ENCODE data around the gene SARDH. TPM values are rescaled to one million over a fixed set of nuclear protein-coding genes. Genes with fewer than 3 reads are reported as not detected.

SARDH gene
- polyA plus RNA-seq, 1 donor (not counting 4 experiments of a cell fraction or from before 2014, with no cell fraction given), result 0.03 TPM

DNA sequence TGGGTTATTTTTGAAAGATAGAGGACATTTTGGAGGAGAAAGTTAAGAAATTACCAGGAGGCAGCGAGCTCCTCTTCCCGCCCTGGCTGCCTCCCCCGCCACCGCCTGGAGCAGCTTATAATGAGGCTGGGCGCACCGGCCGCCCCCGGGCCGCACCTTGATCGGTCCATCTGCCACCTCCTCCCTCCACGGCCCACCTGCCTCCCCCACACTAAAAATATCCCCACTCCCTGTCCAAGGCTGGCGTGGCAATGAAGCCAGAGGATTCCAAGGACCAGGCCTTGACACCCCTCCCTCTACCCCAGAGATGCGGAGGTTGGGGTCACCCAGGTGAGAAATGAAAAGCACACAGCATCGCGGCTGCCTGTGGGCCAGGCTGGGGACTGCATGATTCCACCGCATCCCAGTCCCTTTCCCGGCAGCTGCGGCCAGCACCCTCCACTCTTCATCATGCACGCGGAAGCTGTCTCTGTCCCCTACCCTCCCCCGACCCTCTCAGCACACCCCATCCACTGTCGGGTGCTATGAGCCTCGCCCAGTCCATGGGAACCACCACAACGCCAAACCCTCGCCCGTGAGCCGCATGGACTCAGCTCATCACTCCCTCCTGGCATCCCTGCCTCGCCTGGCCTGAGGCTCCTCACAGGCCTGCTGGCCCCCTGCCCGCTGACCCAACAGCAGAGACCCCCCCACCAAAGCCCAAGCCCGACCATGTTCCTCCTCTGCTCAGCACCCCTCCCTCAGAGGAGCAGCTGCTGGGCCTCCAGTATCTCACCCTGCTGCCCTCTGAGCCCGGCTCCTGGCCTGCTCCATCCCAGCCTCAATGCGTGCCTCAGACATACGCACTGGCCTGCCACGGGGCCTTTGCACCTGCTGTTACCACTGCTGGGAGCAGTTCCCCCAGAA lies 50.0 kb downstream of the SARDH start:
- no peak overlapping the region for H3K4me3 ChIP-seq (ENCODE audit: control insufficient read depth in 2 of 3, extremely low read depth in 1 of 3, insufficient read depth in 2 of 3, low read depth in 1 of 3, low read length in 3 of 3)
- H3K4me1 ChIP-seq (ENCODE audit: control insufficient read depth, extremely low read depth, insufficient read depth, low read length), result no peaks in the 10 kb centered on the region
- no peaks in the 10 kb centered on the region for H4K20me1 ChIP-seq (ENCODE audit: control insufficient read depth, extremely low read depth, insufficient read depth, low read length)
- FAIRE-seq (no peak), DNase-seq (ENCODE audit: low read depth, low spot score) (no peak)
- TF ChIP-seq, protein P1, sequence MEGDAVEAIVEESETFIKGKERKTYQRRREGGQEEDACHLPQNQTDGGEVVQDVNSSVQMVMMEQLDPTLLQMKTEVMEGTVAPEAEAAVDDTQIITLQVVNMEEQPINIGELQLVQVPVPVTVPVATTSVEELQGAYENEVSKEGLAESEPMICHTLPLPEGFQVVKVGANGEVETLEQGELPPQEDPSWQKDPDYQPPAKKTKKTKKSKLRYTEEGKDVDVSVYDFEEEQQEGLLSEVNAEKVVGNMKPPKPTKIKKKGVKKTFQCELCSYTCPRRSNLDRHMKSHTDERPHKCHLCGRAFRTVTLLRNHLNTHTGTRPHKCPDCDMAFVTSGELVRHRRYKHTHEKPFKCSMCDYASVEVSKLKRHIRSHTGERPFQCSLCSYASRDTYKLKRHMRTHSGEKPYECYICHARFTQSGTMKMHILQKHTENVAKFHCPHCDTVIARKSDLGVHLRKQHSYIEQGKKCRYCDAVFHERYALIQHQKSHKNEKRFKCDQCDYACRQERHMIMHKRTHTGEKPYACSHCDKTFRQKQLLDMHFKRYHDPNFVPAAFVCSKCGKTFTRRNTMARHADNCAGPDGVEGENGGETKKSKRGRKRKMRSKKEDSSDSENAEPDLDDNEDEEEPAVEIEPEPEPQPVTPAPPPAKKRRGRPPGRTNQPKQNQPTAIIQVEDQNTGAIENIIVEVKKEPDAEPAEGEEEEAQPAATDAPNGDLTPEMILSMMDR (optimal IDR thresholded peaks at IDR 0.05 in 1 of 3, IDR thresholded peaks at IDR 0.05 in 1 of 3, conservative IDR thresholded peaks at IDR 0.05 in 1 of 3; ENCODE audit: extremely low read depth in 1 of 3, insufficient read depth in 2 of 3, low read length in 3 of 3), result no peak
- no peak for TF ChIP-seq EZH2 (IDR thresholded peaks at IDR 0.05; ENCODE audit: low read length)
- no peak overlapping the region for H2AFZ ChIP-seq (ENCODE audit: control insufficient read depth, low read length)
- no peak overlapping the region for H3K27ac ChIP-seq (ENCODE audit: control insufficient read depth, insufficient read depth, low read length)
- no peaks in the 10 kb centered on the region for H3K36me3 ChIP-seq (ENCODE audit: control insufficient read depth in 2 of 2, extremely low read depth in 1 of 2, insufficient read depth in 2 of 2, low read length in 2 of 2)
- no peaks in the 10 kb centered on the region for H3K9me3 ChIP-seq (ENCODE audit: control insufficient read depth, low read depth, low read length)
- no peak overlapping the region for H3K9ac ChIP-seq (ENCODE audit: control insufficient read depth, extremely low read depth, insufficient read depth, low read length)
- peaks cover 5% of the 10 kb centered on the region for H3K27me3 ChIP-seq (ENCODE audit: control insufficient read depth, extremely low read depth, insufficient read depth, low read length)
- no peak overlapping the region for H3K4me2 ChIP-seq (ENCODE audit: control insufficient read depth, extremely low read depth, insufficient read depth, low read depth, low read length)
- dilution Hi-C loops (cut with MboI; ENCODE audit: extremely low pct_ligation_motif_present, low sequenced_read_pairs), result no loop called here
- no peaks in the 10 kb centered on the region for H3K9me1 ChIP-seq (ENCODE audit: control insufficient read depth, extremely low read depth, insufficient read depth, low read length)
- H3K79me2 ChIP-seq (ENCODE audit: control insufficient read depth, insufficient read depth, low read length), result no peaks in the 10 kb centered on the region

DNA sequence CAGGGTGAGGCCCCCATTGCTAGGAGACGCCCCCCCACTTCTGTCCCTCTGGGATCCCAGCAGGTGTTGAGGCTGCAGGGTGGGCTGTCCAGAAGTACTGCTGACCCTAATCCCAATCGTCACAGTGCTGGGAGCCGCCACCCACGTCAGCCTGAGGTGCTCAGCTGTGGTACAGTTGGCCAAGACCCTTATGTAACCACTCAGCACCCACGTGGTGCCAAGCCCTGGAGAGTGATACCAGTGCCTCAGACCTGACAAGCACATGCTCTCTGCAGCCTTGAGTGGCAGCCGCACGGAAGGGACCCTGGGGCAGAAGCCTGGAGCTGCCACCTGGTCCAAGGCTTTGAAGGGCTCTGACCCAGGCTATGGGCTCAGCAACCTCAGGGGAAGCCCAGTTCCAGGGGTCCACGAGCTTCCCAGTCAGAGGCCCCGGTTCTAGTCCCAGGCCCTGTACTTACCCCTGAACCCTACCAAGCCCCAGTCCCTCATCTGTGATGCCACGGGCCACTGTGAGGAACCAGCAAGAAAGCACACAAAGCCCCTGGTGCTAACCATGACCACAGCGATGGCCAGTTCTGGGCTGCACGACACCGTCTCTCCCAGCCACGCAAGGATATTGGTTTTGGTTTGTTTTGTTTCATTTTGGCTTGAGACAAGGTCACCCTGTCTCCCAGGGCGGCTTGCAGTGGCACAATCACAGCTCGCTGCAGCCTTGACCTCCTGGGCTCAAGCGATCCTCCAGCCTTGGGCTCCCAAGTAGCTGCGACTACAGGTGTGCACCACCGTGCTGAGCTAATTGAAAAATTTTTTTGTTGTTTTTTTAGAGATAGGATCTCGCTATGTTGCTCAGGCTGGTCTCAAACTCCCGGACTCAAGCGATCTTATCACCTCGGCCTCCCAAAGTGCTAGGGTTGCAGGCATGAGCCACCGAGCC lies 51.2 kb downstream of the SARDH start:
- Histone ChIP-seq H2AFZ (ENCODE audit: control insufficient read depth, low read length) (no peak overlapping the region), H3K9ac (ENCODE audit: control insufficient read depth, extremely low read depth, insufficient read depth, low read length) (no peak overlapping the region), H4K20me1 (ENCODE audit: control insufficient read depth, extremely low read depth, insufficient read depth, low read length) (no peaks in the 10 kb centered on the region), H3K4me1 (ENCODE audit: control insufficient read depth, extremely low read depth, insufficient read depth, low read length) (no peaks in the 10 kb centered on the region), H3K4me3 (ENCODE audit: control insufficient read depth in 2 of 3, extremely low read depth in 1 of 3, insufficient read depth in 2 of 3, low read depth in 1 of 3, low read length in 3 of 3) (no peak overlapping the region), H3K4me2 (ENCODE audit: control insufficient read depth, extremely low read depth, insufficient read depth, low read depth, low read length) (no peak overlapping the region), H3K27me3 (ENCODE audit: control insufficient read depth, extremely low read depth, insufficient read depth, low read length) (peaks cover 5% of the 10 kb centered on the region), H3K27ac (ENCODE audit: control insufficient read depth, insufficient read depth, low read length) (no peak overlapping the region), H3K9me3 (ENCODE audit: control insufficient read depth, low read depth, low read length) (no peaks in the 10 kb centered on the region), H3K36me3 (ENCODE audit: control insufficient read depth in 2 of 2, extremely low read depth in 1 of 2, insufficient read depth in 2 of 2, low read length in 2 of 2) (no peaks in the 10 kb centered on the region), H3K9me1 (ENCODE audit: control insufficient read depth, extremely low read depth, insufficient read depth, low read length) (no peaks in the 10 kb centered on the region), H3K79me2 (ENCODE audit: control insufficient read depth, insufficient read depth, low read length) (no peaks in the 10 kb centered on the region)
- TF ChIP-seq, protein P1 (optimal IDR thresholded peaks at IDR 0.05 in 1 of 3, IDR thresholded peaks at IDR 0.05 in 1 of 3, conservative IDR thresholded peaks at IDR 0.05 in 1 of 3; ENCODE audit: extremely low read depth in 1 of 3, insufficient read depth in 2 of 3, low read length in 3 of 3), result no peak
- no peak for TF ChIP-seq EZH2 (IDR thresholded peaks at IDR 0.05; ENCODE audit: low read length)
- DNase-seq (ENCODE audit: low read depth, low spot score), result no peak
- dilution Hi-C loops (cut with MboI; ENCODE audit: extremely low pct_ligation_motif_present, low sequenced_read_pairs), result no loop called here
- no peak for FAIRE-seq

Data from keratinocyte (primary cell).